HEK293T (cell line): Measurements from ENCODE around the gene E2F1.

Experiments used
- BHLHE40 ChIP-seq: fragments of 450-650 bp; IDR thresholded peaks from 2 replicates; pipeline ENCODE4 v1.6.1; 2016; ENCODE audit warnings: mild to moderate bottlenecking, moderate library complexity, borderline replicate concordance
- FOXA1 ChIP-seq: fragments of 450-650 bp; IDR thresholded peaks from 2 replicates; pipeline ENCODE4 v1.6.1; 2016; ENCODE audit warnings: mild to moderate bottlenecking
- SP1 ChIP-seq: fragments of 450-650 bp; IDR thresholded peaks from 2 replicates; pipeline ENCODE4 v1.6.1; 2017
- SUZ12 ChIP-seq: fragments of 450-650 bp; IDR thresholded peaks from 2 replicates; pipeline ENCODE4 v1.6.1; 2016; ENCODE audit warnings: mild to moderate bottlenecking
- ZNF384 ChIP-seq: fragments of 450-650 bp; IDR thresholded peaks from 2 replicates; pipeline ENCODE4 v1.6.1; 2016

DNA sequence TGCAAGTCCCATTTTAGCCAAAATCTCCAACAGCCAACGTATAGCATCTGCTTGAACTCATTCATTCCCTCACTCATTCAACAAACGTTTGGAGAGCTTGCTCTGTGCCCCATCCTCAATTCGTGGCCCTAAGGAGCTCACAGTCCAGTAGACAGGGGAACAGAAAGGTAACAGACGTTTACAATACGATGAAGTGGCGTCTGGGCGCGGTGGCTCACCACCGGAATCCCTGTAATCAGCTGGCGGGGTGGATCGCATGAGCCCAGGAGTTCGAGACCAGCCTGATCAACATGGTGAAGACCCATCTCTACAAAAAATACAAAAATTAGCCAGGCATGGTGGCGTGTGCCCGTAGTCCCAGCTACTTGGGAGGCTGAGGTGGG lies 790 bp upstream of the E2F1 start:
- TF ChIP-seq ZNF384: no peak
- TF ChIP-seq SP1: no peak
- no peak for TF ChIP-seq SUZ12
- TF ChIP-seq BHLHE40: no peak
- TF ChIP-seq FOXA1: no peak
